Measurements from ENCODE around the gene COL2A1.

Gene COL2A1

DNA sequence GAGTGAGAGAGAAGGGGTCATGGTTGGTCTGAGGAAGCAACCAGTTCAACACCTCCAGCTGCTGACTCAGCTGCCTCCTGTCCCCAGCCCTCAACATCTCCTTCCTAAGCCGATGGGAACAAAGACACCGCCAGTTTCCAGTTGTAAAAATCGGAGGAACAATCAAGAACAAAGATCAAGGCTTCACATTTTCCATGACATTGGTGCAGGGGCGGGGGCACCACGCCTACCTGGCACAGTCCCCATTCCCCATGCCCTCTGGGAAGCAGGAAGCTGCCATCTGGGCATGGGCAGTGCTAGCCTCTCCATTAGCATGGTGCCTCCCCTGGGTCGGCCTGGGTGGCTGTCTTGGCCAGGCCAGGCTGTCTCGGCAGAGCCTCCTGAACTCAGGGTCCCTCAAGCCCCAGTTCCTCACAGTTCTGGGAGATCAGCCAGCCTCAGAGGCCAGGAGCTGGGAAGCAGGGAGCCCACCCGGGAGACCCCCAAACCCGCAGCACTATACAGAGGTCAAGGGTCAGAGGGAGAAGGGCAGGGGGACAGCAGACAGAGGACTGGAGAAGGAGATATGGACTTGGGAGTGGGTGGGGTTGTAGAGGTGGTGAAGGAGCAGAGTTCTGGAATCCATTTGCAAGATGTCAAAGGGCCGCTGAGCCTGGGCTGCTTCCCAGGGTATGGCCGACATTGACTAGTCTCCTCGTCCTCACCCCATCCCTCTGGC is 60.5 kb downstream of the COL2A1 start:
- TF ChIP-seq CTCF (IDR thresholded peaks at IDR 0.05) = no peak
- H3K27me3 Mint-ChIP-seq (ENCODE audit: low read depth, poor library complexity) = peaks cover 22% of the 10 kb centered on the region
- no peaks in the 10 kb centered on the region for H3K36me3 Mint-ChIP-seq (ENCODE audit: low read depth)
- no peaks in the 10 kb centered on the region for H3K9me3 Mint-ChIP-seq
- no peak for DNase-seq
- H3K27ac Mint-ChIP-seq = peak overlapping the region; percentile 26
- peaks cover 53% of the 10 kb centered on the region for H3K4me1 Mint-ChIP-seq
- no peak overlapping the region for H3K4me3 Mint-ChIP-seq

GRCh38 chr12:47942614-47943225 is 61.6 kb downstream of the COL2A1 start:
- peak overlapping the region; percentile 42 for H3K27ac Mint-ChIP-seq
- peaks cover 53% of the 10 kb centered on the region for H3K4me1 Mint-ChIP-seq
- no peaks in the 10 kb centered on the region for H3K9me3 Mint-ChIP-seq
- DNase-seq = no peak
- H3K36me3 Mint-ChIP-seq (ENCODE audit: low read depth) = no peaks in the 10 kb centered on the region
- peaks cover 18% of the 10 kb centered on the region for H3K27me3 Mint-ChIP-seq (ENCODE audit: low read depth, poor library complexity)
- H3K4me3 Mint-ChIP-seq = no peak overlapping the region
- no peak for TF ChIP-seq CTCF (IDR thresholded peaks at IDR 0.05)

DNA sequence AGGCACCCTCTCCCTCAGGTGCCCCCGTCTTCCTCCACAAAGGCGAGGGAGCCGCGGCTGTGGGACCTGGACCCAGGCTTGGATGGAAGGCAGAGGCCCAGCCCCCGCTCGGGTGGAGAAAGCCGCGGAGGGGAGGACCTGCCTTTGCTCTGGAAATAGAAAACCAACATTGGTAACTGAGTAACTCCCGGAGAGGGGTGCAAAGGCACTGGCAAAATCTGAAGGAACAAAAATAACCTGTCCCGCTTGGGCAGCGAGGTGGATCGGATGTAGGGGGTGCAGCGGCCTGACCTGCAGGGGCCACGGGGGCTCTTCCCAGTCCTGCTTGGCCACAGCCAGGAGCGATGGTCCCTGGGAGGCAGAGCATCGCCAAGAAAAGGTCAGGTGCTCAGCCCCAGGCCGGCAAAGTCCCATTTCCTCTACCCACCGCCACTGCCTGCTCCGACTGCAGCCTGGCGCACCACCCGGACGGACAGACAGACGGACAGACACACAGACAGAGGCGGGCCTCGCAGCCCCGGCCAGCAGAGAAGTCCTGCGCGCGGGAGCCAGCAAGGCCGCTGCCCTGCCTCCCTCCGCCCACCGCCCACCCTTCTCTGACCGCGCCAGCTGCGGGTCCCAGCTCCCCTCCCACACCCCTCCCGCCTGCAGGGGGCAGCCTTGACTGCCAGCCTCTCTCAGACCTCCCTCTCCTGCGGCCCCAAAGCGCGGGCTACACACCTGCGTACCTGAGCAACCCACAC is 62.2 kb downstream of the COL2A1 start:
- H3K4me1 Mint-ChIP-seq = peaks cover 46% of the 10 kb centered on the region
- H3K9me3 Mint-ChIP-seq = no peaks in the 10 kb centered on the region
- no peak overlapping the region for H3K4me3 Mint-ChIP-seq
- TF ChIP-seq CTCF (IDR thresholded peaks at IDR 0.05) = no peak
- H3K27me3 Mint-ChIP-seq (ENCODE audit: low read depth, poor library complexity) = peaks cover 15% of the 10 kb centered on the region
- H3K27ac Mint-ChIP-seq = no peak overlapping the region
- peak; percentile 43 for DNase-seq
- no peaks in the 10 kb centered on the region for H3K36me3 Mint-ChIP-seq (ENCODE audit: low read depth)

DNA sequence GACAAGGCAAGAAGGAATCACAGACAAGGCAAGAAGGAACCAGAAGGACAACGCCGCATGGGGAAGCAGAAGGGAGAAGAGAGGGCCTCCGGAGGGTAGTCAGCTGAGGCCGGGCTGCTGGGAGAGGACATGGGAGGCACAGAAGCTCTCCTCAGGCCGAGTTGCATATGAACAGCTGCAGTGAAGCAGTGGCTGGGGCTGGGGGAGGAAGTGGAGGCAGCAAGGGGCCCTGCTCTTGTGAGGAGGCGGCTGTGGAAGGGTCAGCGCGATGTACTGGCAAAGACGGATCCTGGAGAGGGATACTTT is 62.8 kb downstream of the COL2A1 start:
- Mint-ChIP-seq H3K27ac (no peak overlapping the region), H3K36me3 (ENCODE audit: low read depth) (no peaks in the 10 kb centered on the region), H3K27me3 (ENCODE audit: low read depth, poor library complexity) (peaks cover 10% of the 10 kb centered on the region), H3K9me3 (no peaks in the 10 kb centered on the region), H3K4me3 (no peak overlapping the region), H3K4me1 (peaks cover 40% of the 10 kb centered on the region)
- no peak for TF ChIP-seq CTCF (IDR thresholded peaks at IDR 0.05)
- DNase-seq = no peak

- Mint-ChIP-seq H3K27ac (peak overlapping the region; percentile 13), H3K4me3 (peak overlapping the region; percentile 7), H3K4me1 (peaks cover 36% of the 10 kb centered on the region), H3K36me3 (ENCODE audit: low read depth) (no peaks in the 10 kb centered on the region), H3K9me3 (no peaks in the 10 kb centered on the region), H3K27me3 (ENCODE audit: low read depth, poor library complexity) (peaks cover 10% of the 10 kb centered on the region)
- no peak for DNase-seq
- no peak for TF ChIP-seq CTCF (IDR thresholded peaks at IDR 0.05)
These were observed 63.4 kb downstream of the COL2A1 start for GRCh38 chr12:47940773-47941474.
